CD4-positive, alpha-beta T cell treated with Interleukin-4 for 4 hours (primary cell): ENCODE data around the gene OR5M10.
"Not testable (repeated sequence)": the region's sequence is repeated elsewhere in the genome, so short reads cannot be mapped to it uniquely, and the experiment has no call there.

Experiments
- DNase-seq: peaks from one replicate; pipeline ENCODE4 v3.0.0-alpha.2; 2020

Gene OR5M10

DNA sequence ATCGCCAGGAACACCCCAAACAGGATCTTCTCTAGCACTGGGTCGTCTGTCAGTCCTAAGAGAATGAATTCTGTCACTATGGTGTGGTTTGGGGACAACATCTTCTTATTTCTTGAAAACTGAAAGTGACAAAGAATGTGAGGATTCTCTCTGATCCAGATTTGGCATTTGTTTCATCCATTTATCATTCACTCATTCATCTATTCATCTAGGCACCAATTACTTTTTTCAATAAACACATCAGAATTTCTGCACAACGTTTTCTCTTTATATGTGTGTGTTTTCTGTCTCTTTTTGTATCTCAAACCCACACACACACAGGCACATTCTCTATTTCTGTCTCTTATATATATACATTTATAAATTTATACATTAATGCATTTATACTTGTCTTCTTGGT is at the start of gene OR5M10:
TSS of gene OR5M10 (minus strand) at position 101 of the 400 bp plus-strand sequence. CDS start at position 101, 0 bp downstream.
- DNase-seq, result no peak

DNA sequence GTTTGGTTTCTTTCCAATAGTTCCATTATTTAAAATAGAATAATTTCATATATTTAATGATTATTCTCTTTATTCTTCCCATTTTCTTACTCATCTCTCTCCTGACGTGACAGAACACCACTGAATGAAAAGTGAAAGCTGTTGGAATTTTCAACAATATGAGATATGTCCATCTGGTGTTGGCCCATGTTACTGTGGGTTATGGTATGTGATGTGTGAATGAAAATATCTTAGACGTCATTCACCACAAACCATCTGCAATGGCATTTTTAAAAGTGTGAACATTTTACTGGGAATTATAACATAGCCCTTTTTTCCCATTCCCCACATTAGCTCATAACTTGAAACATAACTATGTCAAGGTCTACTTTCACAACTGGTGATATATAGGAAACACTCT is 48.4 kb upstream of the OR5M10 start:
- no peak for DNase-seq

- DNase-seq, result no peak
Measured at GRCh38 chr11:56624661-56625110, 47.2 kb upstream of the OR5M10 start.

DNA sequence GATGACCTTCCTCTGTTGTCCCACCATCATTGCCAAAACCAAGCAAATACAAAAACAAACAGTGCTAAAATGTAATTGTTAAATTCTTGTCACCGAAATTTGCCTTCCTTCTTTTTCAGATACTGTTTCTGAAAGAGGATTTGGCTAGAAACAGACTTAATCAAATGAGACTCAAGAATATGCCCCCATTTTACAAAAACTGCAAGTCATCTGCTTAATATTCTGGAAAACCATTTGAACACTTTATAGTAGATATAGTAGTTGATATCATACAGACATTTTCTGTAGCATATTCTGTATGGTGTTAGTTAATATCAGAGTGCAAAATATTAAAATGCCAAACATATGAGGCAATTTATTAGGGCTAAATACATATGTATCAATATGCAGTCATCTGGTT is 33.7 kb upstream of the OR5M10 start:
- no peak for DNase-seq

- not testable (repeated sequence) for DNase-seq
Measured at GRCh38 chr11:56592088-56592717, 14.7 kb upstream of the OR5M10 start.

DNA sequence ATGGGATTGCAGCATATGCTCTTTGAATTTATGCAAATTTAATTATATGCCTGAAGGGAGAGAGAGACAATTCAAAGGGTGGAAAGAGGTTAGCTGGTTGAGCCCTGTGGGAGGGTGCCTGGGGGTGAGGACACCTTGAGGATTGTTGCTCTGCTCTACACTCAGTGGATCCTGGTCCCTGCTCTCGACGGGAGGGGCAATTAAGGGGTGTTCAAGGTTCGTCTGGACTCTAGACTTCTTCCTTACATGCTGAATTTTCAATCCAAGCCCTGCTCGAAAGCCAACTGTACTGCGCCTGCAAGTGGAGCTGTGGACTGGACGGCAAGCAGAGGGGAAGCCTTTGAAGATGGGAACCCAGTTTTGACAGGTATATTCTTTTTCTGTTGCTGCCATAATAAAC is 18.9 kb downstream of the OR5M10 start:
- DNase-seq, result no peak

DNA sequence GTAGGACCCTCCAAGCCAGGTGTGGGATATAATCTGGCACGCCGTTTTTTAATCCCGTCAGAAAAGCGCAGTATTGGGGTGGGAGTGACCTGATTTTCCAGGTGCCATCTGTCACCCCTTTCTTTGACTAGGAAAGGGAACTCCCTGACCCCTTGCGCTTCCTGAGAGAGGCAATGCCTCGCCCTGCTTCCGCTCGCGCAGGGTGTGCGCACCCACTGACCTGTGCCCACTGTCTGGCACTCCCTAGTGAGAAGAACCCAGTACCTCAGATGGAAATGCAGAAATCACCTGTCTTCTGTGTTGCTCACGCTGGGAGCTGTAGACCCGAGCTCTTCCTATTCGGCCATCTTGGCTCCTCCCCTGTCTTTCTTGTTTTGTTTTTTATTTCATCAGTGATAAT is 22.8 kb downstream of the OR5M10 start:
- not testable (repeated sequence) for DNase-seq

DNA sequence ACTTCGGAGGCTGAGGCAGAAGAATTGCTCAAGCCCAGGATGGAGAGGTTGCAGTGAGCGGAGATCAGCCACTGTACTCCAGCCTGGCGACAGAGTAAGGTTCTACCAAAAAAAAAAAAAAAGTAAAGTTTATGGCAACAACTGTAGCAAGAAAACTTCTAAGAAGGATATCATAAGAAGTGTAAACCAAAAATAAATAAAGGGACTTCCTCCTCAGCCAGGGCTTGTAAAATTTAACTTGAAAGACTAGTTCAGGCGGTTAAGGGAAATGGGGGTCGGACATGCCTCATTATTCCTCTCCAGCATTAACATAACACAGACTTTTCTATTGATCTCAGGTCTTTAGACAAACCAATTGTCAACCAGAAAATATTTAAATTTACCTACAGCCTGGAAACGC is 32.0 kb downstream of the OR5M10 start:
- no peak for DNase-seq

DNA sequence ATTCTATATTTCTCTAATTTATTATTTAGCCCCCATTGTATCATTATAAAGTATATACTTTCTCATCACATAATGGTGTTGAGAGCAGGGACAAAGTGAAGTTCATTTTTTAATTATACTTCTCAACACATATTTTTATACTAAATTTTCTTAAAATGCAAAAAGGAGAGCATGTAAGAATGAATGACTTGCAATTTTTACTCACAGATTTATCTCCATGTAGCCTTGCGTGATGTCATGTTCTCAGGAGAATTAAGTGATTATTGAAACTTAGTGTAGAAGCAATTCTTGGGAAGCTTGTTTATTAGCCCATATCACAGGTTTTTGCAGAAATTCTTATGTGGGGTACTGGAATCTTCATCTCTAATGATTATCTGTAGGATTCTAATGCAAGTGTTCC is 33.8 kb downstream of the OR5M10 start:
- DNase-seq, result no peak

DNA sequence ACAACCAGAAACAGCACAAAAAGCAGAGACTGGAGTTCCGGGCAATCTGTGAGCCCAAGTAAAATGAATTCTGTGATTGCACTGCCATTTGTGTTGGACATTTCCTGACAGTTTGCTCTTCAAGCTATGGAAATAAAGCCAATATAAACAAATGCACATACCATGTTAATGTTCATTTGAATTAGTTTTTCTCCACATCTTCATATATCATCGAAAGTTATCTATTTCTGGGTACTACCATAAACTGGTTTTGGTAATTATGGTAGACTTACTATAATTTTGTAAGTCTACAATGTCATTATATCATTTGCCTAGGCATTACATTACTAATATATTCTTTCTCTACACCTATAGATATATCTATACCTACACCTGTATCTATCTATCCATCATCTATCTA is 34.4 kb downstream of the OR5M10 start, which contains the start of gene OR5M11:
TSS of gene OR5M11 (minus strand) at position 101 of the 400 bp plus-strand sequence. CDS start at position 101, 0 bp downstream.
- no peak for DNase-seq

DNA sequence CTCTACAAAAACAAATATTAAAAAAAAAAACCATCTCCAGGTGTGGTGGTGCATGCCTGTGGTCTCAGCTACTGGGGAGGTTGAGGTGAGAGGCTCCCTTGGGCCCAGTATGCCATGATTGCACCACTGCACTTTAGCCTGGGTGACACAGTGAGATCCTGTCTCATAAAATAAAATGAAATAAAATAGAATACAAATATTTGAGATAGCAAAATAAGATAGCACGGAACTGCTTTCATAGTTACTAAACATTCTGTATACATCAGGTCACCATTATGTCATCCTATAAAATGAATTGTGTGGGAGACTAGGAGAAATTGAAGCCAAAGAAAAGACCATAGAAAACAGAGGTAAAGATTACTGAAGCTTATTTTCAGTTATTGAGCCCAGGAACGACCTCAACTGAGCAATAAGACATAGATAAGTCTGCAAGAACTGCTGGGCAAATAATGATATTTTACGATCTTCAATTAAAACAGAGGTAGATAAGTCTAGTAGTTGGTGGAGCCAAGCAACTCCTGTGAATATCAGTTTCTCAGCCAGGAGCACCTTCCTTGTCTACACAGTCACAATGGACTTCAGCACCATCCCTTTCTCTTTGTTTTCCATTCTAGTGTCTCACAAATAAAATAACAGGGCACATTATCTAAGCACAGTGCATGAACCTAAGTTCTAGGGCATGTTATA is 44.3 kb downstream of the OR5M10 start:
- no peak for DNase-seq

- DNase-seq, result no peak
Measured at GRCh38 chr11:56531856-56532255, 45.7 kb downstream of the OR5M10 start.
